ENCODE data around the gene KCTD16.
A peak's percentile ranks its signal among the peaks of the same experiment; 100 is the strongest.

The KCTD16 gene

DNA sequence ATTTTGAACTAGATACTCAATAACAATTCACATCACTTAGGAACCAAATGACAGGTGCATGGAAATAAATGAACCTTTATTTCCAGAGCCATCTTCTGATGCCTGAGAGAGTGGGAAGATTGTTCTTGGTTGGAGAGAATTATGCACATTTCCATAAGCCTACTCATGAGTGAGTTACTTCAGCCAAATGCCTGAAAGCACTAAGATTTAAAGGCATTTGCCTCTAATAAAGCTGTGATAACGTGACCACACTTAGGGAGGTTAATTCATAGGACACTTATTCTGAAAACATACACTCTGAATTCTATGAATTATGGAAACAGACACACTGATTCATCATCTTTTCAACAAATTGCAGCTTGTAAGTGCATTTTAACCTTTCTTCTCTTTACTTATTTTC is 40.0 kb downstream of the KCTD16 start:
- DNase-seq: no peak

GRCh38 chr5:144219869-144220268 is 49.2 kb downstream of the KCTD16 start:
- no peak for DNase-seq

DNA sequence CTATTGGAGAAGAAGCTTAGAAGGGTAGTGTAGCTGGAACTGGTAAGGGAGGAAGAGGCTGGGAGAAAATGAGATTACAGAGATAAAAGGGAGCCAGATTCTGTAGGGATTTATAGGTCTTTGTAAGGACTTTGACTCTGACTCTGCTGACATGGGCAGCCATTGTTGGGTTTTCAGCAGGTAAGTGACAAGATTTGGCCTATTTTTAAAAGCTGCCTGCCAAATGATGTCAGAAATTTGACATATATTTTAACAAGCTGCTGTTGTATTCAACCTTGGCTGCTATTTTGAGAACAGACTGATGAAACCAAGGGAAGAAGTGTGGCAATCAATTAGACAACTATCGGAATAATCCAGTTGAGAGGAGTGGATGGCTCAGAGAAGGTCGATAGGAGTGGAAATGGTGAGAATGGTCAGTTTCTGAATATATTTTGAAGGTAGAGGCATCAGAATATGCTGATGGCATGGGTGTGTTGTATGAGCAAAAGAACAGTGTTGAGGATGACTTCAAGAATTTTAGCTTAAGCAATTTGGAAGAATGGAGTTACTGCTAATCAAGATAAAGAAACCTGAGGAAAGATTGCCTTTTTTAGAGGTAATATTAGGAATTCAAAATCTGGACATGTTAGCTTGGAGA is 56.8 kb downstream of the KCTD16 start:
- DNase-seq: no peak

DNA sequence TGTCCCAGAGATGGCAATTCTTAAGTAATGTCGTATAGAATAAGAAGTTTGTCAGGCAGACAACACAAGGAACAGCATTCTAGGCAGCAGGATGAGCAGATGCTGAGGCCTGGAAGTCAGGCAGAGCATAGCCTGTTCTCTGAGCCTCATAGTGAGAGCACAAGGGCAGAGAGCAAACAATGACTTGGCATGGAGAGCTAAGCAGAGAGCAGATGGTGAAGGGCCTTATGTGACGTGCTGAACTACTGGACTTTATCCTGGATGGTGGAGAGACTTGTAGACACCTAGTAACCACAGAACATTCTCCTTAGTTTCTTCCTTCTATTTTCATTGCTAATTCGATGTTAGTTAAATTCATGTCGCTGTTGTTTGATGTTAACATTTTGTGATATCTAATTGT is 60.1 kb downstream of the KCTD16 start:
- DNase-seq: no peak

DNA sequence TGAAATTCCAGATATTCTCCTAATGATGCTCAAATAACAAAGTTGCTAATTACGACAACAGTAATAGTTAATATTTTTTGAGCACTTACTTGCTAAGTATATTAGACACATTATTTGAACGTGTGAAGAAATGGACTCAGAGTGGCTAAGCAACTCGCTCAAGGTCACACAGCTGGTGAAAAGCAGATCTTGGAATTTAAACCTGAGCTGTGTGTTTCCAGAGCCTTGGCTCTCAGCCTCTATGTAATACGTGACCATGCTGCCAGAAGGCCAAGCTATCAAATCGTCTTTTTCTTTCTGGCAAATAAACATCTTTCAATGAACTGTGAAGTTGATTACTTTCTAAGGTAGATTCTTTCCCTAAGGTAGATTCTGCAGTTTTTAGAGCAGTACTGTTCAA is 61.6 kb downstream of the KCTD16 start:
- no peak for DNase-seq

- DNase-seq: no peak
Observed at GRCh38 chr5:144236499-144236898, 65.8 kb downstream of the KCTD16 start.

DNA sequence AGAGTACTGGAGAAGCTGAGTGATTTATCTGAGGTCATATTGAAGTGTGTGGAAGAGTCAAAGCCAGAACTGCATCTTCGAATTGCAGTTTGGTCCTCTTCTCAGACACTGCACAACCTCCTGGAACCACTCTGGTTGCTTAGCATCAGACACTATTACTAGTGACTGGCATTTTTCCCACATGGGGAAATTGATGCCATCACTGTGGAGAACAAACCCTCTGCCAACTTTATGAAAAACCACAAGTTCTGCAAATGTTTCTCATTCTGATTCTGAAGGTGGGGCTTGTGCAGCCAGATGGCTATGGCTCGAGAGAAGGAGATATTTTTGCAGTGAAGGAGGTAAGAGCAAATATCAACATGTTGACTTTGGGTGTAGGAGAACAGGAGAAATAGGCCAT is 67.2 kb downstream of the KCTD16 start:
- DNase-seq: no peak

GRCh38 chr5:144247131-144247530 is 76.5 kb downstream of the KCTD16 start:
- DNase-seq: no peak

- no peak for DNase-seq
Observed at GRCh38 chr5:144248015-144248414, 77.3 kb downstream of the KCTD16 start.

- DNase-seq: no peak
Observed at GRCh38 chr5:144249755-144250464, 79.2 kb downstream of the KCTD16 start.

DNA sequence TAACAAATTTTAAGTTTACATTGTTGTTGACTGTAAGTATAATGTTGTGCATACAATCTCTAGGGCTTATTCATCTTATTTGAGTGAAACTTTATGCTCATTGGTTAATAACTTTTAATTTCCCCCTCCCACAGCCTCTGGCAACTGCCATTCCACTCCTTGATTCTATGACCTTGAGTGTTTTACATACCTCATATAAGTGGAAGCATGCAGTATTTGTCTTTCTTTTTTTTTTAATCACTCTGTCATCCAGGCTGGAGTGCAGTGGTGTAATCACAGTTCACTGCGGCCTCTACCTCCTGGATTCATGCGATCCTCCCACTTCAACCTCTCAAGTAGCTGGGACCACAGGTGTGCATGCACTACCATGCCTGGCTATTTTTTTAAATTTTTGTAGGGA is 83.9 kb downstream of the KCTD16 start:
- no peak for DNase-seq

GRCh38 chr5:144260121-144260520 is 89.4 kb downstream of the KCTD16 start:
- no peak for DNase-seq

GRCh38 chr5:144265643-144266247 is 95.1 kb downstream of the KCTD16 start:
- DNase-seq: no peak

- DNase-seq: no peak
Observed at GRCh38 chr5:144267961-144268513, 97.4 kb downstream of the KCTD16 start.

GRCh38 chr5:144273232-144274027 is 102.8 kb downstream of the KCTD16 start:
- DNase-seq: no peak

DNA sequence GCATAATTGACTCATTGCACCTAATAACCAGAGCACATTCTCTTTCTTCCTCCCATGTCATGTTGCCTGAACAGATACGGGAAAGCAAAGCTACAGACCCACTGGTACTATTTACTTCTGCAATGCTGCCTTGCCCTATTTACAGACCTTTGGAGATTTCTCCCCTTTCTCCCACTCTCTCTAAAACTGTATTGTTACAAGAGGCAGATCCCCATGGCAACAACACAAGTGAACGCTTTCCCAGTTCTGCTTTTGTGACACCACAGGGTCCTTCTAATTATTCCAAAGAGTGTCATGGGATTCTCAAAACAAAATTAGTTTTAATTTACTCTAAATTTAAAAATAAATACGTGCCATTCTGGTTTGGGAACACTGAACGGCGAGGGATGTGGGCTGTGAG is 104.7 kb downstream of the KCTD16 start:
- no peak for DNase-seq

DNA sequence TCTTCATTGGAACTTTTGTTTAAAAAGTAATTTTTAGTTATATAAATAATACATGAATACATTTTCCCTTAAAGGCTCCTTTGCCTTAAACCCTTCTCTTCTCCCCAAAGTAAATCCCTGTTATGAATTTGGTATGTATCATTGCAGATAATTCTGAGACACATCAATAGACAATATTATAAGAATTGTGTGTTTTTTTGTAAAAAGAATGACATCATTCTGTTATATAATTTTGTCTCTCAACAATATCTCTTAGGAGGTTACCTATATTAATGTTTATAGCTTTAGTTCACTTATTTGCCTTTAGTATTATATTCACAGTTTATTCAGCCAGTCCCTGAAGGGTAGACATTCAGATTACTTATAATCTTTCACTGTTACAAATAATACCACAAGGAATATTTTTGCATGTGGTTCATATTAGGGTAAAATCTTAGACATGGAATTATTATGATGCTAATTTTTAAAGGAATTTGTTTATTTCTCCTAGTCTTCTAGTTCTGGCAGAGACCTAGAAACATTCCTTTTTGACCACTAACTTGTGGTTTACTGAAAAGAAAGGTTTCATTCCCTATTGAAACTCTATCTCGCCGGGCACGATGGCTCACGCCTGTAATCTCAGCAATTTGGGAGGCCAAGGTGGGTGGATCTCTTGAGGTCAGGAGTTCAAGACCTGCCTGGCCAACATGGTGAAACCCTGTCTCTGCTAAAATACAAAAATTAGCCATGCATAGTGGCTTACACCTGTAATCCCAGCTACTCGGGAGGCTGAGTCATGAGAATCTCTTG is 105.6 kb downstream of the KCTD16 start:
- peak; percentile 61 for DNase-seq

DNA sequence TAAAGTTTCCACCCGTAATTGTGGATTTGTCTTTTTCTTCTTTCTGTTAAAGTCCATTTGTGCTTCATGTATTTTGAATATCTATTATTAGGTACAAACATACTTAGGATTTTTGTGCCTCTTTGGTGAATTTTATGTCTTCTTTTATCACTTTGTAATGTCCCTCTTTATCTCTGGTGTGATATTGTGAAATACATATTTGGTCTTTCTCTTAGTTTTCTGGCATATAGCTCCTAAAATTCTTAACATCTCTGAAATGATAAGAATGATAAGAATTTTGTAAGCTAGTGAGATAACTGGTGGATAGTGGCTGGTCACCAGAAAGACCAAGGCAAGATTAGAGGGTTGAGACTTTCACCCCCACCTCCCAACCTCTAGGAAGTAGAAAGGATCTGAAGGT is 111.1 kb downstream of the KCTD16 start:
- DNase-seq: no peak

DNA sequence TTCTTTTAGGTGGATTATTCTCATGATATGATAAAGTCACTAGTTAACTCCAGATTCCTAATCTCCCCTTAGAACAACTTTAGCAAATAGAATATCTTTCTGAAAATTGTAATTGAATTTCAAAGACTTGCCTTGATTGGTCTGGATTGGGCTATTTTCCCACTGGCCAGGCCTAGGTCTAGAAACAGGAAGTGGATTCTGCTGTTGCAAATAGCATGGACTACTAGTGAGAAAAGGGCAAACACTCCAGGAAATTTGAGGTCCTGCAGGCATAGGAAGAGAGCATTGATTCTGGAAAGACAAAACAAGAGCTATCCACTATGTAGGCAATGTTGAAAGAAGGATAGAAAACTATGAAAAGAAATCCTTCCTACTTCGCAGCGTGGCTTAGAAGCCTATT is 113.4 kb downstream of the KCTD16 start:
- no peak for DNase-seq

DNA sequence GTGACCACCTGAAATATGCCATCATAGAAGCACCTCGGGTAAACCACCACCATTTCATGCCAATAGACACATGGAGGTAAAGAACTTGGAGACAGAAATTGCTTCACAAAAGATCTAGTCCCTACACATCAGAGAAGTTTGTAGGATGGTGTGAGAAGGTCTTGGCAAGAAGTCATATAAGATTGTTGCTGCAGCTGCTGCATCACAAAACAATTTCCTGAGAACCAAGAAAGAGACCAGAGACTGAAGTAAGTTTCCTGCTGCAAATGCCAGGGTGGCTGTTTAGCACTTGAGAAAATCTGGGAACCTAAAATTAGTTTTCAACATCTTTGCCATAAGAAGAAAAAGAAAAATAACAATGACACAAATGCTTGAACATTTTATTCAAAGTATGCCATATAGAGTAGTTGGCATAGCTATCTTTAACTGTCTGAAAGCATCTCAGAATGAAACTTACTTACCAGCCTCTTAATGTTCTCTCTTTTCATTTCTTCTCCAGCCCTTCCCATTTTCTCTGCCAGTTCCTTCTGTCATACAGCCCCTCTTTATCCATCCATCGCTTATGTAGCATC is 114.3 kb downstream of the KCTD16 start:
- no peak for DNase-seq

DNA sequence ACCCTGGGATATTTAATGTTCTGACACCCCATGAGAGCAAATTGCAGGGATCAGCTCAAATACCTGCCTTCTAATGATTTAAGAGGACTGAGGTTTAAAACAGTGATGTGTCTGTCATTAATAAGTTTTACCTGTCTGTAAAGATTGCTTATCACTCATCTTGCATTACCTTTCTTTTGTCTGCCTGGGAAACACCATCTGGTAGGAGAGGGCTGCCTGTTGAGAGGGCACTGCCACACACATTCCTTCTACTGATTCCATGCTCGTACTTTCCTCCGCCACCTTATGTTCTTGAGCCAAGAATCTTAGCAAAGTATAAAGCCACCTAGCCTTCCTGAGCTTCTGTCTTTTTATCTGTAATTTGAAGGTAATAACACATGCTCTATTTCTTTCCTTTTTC is 118.6 kb downstream of the KCTD16 start:
- DNase-seq: no peak

DNA sequence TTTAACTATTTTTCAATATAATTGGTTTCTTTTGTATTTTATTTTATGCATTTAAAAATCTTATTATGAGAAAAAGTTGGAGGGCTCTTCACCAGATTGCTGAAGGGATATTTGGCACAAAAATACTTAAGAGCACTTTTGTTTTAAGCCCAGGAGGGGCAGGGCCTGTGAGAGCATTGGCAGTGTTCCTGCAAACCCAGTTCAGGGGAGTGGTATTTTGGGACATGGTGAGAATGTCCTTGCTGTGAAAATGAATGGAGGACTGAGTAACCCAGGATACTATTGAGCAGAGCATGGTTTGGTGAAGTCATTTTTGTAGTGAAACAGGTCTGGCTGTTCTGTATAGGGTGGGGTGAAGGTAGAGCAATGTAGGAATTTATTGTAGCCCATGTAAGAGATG is 121.4 kb downstream of the KCTD16 start:
- no peak for DNase-seq

Measured in NCI-H226 (cell line).